Stimulated activated CD8-positive, alpha-beta memory T cell treated with anti-CD3 and anti-CD28 coated beads, Interleukin-4, amount 100 ng/mL, for 1 hour (primary cell): Measurements from ENCODE around the gene PPM1E.
"Not testable (repeated sequence)": the region's sequence is repeated elsewhere in the genome, so short reads cannot be mapped to it uniquely, and the experiment has no call there.

Experiments
- DNase-seq, 2 donors: peaks; one replicate each; pipeline ENCODE4 v3.0.0-alpha.2; 2020; ENCODE audit warnings: low read depth in 2 of 2, low spot score in 1 of 2

Gene PPM1E

DNA sequence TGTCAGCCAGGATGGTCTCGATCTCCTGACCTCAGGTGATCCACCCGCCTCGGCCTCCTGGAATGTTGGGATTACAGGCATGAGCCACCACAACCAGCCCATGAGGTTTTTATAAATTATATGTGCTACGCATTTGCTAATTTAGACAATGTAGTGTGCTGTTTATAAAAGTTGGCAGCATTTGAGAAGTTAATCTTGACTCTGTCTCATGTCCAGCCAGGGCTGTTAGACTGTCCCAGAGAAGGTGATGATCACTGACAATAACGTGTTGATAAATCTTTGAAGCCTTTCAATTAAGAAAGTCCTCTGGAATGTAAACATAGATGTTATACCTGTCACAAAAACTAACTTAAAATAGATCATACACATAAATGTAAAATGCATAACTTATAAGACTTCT, 82.0 kb downstream of the PPM1E start:
- DNase-seq: no peak

DNA sequence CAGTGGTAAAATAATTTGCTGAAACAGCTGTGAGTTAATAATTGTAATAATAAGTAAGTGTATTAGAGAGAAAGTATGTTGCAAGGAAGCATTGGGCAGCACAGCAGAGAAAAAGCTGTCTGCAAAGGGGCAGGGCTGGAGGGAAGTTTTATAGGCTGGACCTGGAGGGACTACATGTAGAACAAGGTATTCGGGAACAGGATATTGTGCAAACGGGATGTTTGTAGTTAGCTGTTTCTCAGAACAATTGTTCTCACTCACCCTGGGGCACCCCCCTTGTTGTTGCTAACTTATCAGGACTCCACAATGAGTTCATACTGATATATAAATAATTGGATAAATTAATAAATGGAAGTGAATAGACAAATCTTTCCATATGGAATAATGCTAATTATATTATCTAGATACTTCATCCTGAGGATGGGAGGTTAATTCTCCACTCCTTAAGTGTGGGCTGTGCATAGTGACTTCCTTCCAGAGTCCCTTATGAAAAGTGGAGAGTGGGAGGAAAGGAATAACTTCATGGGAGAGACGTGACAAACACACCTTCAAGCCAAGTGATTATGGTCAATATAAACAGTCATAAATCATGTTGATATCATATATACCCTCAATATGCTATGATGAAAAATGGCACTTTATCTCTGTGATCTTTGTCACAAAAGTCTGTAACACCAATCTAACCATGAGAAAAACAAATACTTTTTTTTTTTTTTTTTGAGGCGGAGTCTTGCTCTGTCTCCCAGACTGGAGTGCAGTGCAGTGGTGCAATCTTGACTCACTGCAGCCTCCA, 85.4 kb downstream of the PPM1E start:
- DNase-seq: no peak

DNA sequence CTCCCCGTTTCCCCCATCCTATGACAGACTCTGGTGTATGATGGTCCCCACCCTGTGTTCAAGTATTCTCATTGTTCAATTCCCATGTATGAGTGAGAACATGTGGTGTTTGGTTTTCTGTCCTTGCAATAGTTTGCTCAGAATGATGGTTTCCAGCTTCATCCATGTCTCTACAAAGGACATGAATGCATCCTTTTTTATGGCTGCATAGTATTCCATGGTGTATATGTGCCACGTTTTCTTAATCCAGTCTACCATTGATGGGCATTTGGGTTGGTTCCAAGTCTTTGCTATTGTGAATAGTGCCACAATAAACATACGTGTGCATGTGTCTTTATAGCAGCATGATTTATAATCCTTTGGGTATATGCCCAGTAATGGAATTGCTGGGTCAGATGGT, 90.8 kb downstream of the PPM1E start:
- DNase-seq: not testable (repeated sequence)

DNA sequence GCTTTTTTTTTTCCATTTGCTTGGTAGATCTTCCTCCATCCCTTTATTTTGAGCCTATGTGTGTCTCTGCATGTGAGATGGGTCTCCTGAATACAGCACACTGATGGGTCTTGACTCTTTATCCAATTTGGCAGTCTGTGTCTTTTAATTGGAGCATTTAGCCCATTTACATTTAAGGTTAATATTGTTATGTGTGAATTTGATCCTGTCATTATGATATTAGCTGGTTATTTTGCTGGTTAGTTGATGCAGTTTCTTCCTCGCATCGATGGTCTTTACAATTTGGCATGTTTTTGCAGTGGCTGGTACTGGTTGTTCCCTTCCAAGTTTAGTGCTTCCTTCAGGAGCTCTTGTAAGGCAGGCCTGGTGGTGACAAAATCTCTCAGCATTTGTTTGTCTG, 94.5 kb downstream of the PPM1E start:
- DNase-seq: not testable (repeated sequence)

- DNase-seq: no peak
Measured at GRCh38 chr17:58865301-58865700, 109.6 kb downstream of the PPM1E start.

- DNase-seq: no peak
Measured at GRCh38 chr17:58870747-58871146, 115.1 kb downstream of the PPM1E start.

DNA sequence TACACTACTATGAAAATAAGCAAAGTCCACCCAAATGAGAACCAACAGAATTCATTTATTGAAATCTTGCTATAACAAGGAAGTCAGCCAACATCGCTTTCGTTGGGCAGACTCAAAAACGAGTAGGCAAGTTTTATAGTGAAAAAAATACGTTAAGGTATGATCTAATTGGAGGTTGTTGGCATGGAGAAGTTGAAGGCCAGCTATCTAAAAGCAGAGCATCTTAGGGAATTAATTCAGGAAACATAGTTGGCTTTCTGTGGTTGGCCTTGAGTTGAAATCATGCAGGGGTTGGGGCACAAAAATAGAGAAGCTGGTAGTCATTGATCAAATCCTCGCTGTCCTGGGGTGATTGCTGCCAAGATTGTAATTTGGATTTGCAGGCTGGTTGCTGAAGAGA, 118.3 kb downstream of the PPM1E start:
- DNase-seq: no peak

- no peak for DNase-seq
Measured at GRCh38 chr17:58875261-58875660, 119.6 kb downstream of the PPM1E start.

GRCh38 chr17:58884161-58884560, 128.5 kb downstream of the PPM1E start:
- no peak for DNase-seq

DNA sequence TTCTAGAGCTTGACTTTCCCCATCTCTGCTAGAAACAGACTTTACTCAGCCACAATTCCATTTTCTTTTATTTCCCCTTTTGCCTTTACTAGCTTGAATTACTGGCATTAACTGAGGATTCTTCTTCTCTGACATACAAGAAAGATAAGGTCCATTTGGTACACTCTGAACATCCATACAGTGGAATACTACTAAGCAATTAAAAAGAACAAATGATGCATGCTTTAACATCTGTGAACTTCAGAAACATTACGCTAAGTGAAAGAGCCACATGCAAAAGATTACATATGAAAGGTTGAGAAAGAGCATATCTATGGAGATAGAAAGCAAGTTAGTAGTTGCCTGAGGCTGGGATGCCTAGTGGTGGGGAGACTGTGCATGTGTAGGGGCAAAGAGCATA, 130.9 kb downstream of the PPM1E start:
- no peak for DNase-seq

- DNase-seq: no peak
Measured at GRCh38 chr17:58889928-58890327, 134.3 kb downstream of the PPM1E start.

GRCh38 chr17:58899191-58899590, 143.5 kb downstream of the PPM1E start:
- no peak for DNase-seq

DNA sequence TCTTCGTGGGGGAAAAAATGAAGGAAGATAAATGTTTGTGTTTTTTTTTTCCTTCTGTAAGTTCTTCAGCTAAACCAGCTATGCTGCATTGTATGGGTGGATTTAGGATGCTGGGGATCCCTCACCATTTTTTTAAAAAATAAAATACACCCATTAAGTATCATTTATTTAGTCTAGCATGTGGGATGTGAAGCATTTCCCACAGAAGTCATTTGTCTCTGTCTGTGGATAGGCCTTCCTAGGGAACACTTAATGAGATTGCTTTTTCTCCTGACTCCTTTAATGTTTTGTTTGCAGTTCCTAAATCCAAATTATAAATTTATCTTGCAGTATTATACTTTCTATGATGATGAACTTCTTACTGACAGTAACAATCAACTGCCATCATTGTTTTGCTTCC, 146.7 kb downstream of the PPM1E start:
- DNase-seq: no peak

DNA sequence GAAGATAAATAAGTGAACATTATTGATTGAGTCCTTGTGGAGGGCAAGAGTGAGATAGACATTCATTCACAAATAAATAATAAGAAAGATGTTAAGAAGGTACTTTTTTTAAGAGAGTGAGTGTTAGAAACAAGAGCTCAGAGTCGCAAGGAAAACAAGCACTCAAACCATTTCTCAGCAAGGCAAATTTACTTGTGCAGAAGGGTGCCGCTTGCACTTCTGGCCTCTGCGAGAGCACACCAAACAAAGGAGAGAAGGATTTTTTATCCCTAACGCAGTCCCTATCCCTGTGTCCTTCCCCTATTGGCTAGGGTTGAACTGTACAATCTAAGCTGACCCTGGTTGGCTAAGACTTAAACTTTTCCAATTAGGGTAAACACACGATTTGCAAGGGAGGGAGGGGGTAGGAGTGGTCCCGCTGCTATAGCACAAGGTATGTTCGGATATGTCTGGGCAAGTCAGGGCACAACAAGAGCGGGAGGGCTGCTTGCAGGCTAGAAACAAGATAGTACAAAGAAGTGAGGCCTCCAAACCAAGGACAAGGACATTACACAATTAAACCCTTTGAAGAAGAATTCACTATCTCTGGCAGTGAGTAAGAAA, 156.2 kb downstream of the PPM1E start:
- DNase-seq: no peak

- DNase-seq: no peak
Measured at GRCh38 chr17:58913552-58913951, 157.9 kb downstream of the PPM1E start.

DNA sequence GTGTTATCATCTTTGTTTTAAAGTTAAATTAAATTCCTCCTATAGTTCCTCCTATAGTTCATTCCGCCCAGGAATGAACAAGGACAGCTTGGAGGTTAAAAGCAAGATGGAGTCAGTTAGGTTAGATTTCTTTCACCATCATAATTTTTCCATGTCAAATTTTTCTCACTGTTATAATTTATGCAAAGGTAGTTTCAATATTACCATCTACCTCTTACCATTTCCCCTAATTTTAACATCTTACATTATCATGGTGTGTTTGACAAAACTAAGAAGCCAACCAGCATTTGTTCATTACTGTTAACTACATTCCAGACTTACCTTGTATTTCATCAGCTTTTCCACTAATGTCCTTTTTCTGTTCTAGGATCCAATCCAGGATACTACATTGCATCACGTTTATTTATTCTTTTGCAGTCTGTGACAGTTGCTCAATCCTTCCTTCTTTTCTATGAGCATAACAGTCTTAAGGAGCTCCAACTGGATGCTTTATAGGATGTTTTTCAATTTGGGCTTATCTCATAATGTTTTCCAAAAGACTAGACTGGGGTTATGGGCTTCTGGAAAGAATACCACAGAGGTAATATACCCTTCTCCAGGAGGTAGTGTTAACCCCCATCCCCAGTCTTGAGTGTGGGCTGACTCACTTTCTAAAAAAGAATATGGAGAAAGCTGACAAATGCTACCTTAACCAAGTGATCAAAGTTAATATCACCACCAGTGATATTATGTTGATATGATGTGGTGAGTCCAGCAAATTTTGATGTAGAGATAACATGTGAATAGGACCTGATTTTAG, 158.5 kb downstream of the PPM1E start:
- no peak for DNase-seq

- no peak for DNase-seq
Measured at GRCh38 chr17:58917228-58917627, 161.6 kb downstream of the PPM1E start.

DNA sequence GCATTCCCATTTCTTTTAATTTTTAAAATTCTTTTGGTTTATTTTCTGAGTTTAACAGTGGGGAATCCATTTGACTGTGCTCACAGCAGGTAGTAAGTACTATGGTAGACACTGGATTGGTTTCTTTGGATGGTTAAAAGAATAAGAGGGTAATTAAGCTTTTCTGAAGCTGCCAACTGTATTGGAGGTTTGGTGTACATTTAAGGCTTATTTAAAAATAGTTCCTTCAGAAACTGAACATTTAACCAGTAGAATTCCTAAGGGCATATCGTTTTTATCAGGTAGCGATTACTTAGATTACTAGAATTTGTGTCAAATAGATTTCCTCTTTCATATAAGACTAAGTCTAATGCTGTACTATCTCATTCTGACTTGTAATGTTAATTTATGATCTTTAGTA, 162.4 kb downstream of the PPM1E start:
- no peak for DNase-seq

- no peak for DNase-seq
Measured at GRCh38 chr17:58918884-58919283, 163.2 kb downstream of the PPM1E start.

- no peak for DNase-seq
Measured at GRCh38 chr17:58920773-58921172, 165.1 kb downstream of the PPM1E start.

DNA sequence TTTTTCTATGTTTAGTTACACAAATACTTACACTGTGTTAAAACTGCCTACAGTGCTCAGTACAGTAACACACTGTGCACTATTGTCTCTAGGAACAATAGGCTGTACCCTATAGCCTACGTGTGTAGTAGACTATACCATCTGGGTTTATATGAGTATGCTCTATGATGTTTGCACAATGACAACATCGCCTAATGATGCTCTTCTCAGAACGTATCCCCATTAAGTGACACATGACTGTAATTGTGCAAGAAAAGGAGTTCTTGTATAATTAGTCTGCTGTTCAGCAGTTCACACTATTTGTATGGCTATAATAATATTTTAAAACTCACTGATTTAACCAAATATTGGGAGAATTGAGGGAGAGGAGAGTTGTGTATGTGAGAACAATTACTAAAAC, 177.3 kb downstream of the PPM1E start:
- DNase-seq: no peak

DNA sequence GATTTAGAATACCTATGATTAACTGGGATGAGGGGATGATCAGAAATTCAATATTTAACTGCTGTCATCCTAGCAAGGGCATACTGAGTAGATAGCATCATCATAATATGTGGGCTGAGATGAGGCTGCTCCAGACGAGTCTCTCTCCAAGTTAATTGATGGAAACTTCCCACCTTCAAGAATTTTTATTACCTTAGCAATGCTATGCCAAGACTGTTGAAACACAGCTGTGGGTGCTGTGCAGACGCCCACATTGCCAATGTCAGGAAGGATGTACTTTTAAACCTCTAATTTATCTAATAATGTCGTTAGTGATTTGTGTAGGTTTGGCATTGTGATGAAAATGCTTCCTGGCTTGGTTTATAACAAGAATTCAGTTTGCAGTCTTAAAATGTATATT, 180.6 kb downstream of the PPM1E start:
- DNase-seq: no peak
